Left forelimb (tissue), 1 donor: Measurements from ENCODE around the gene DISP3.
A peak's percentile ranks its signal among the peaks of the same experiment; 100 is the strongest.

Experiments used
- DNase-seq: peaks from one replicate; pipeline ENCODE4 v3.0.0-alpha.2; 2018; ENCODE audit warnings: low spot score

Gene DISP3

GRCh38 chr1:11478571-11479374 lies at the start of gene DISP3:
Gene DISP3, plus strand, starts transcription at chr1:11479155. Its CDS starts 21,838 bp downstream, at chr1:11500993.
- peak; percentile 82 for DNase-seq

GRCh38 chr1:11429226-11429625 lies 49.7 kb upstream of the DISP3 start:
- no peak for DNase-seq

GRCh38 chr1:11429935-11430334 lies 49.0 kb upstream of the DISP3 start:
- no peak for DNase-seq

GRCh38 chr1:11431941-11432507 lies 46.9 kb upstream of the DISP3 start:
- no peak for DNase-seq

GRCh38 chr1:11432526-11432925 lies 46.4 kb upstream of the DISP3 start:
- no peak for DNase-seq

- DNase-seq, result no peak
These were observed 44.5 kb upstream of the DISP3 start for GRCh38 chr1:11434501-11434900.

GRCh38 chr1:11434926-11435325 lies 44.0 kb upstream of the DISP3 start:
- DNase-seq, result no peak

- DNase-seq, result no peak
These were observed 40.0 kb upstream of the DISP3 start for GRCh38 chr1:11438996-11439395.

GRCh38 chr1:11441211-11441952 lies 37.6 kb upstream of the DISP3 start:
- no peak for DNase-seq

GRCh38 chr1:11443043-11443442 lies 35.9 kb upstream of the DISP3 start:
- DNase-seq, result no peak

- DNase-seq, result no peak
These were observed 34.8 kb upstream of the DISP3 start for GRCh38 chr1:11443961-11444658.

GRCh38 chr1:11444907-11445306 lies 34.0 kb upstream of the DISP3 start:
- DNase-seq, result no peak

- no peak for DNase-seq
These were observed 31.1 kb upstream of the DISP3 start for GRCh38 chr1:11447903-11448302.

- DNase-seq, result no peak
These were observed 30.4 kb upstream of the DISP3 start for GRCh38 chr1:11448373-11449099.

- DNase-seq, result no peak
These were observed 29.9 kb upstream of the DISP3 start for GRCh38 chr1:11449100-11449403.

- no peak for DNase-seq
These were observed 28.6 kb upstream of the DISP3 start for GRCh38 chr1:11450310-11450709.

- no peak for DNase-seq
These were observed 25.0 kb upstream of the DISP3 start for GRCh38 chr1:11453742-11454491.

GRCh38 chr1:11455967-11456570 lies 22.9 kb upstream of the DISP3 start:
- no peak for DNase-seq

- no peak for DNase-seq
These were observed 22.0 kb upstream of the DISP3 start for GRCh38 chr1:11456965-11457364.

- no peak for DNase-seq
These were observed 20.1 kb upstream of the DISP3 start for GRCh38 chr1:11458811-11459275.
